Tibial nerve (tissue), 4 donors: ENCODE results near the gene TGM2. TPM values are rescaled to one million over a fixed set of nuclear protein-coding genes. Genes with fewer than 3 reads are reported as not detected.

Experiments used
- DNase-seq, 2 donors: peaks; one replicate each; pipeline ENCODE4 v3.0.0-alpha.2; 2019; ENCODE audit warnings: low spot score in 2 of 2
- H3K27ac ChIP-seq, 4 donors: fragments of 200-600 bp; sonication (generic) in 3 of 4; one replicate each; pipeline ENCODE4 v1.5.1; 2017 to 2019; ENCODE audit warnings: mild to moderate bottlenecking in 1 of 4
- H3K27me3 ChIP-seq, 2 donors: fragments of 200-600 bp; sonication (generic) in 1 of 2; one replicate each; pipeline versions ENCODE4 v1.5.1 to v1.6.0; 2017 to 2019
- H3K36me3 ChIP-seq, 3 donors: fragments of 200-600 bp; sonication (generic); one replicate each; pipeline ENCODE4 v1.5.1; 2018 to 2019
- H3K4me1 ChIP-seq, 4 donors: fragments of 200-600 bp; sonication (generic) in 3 of 4; one replicate each; pipeline ENCODE4 v1.5.1; 2017 to 2019
- H3K4me3 ChIP-seq, 4 donors: fragments of 200-600 bp; sonication (generic) in 3 of 4; one replicate each; pipeline ENCODE4 v1.5.1; 2017 to 2019; ENCODE audit warnings: mild to moderate bottlenecking in 1 of 4, moderate library complexity in 1 of 4
- H3K9me3 ChIP-seq, 4 donors: fragments of 200-600 bp; sonication (generic) in 3 of 4; one replicate each; pipeline ENCODE4 v1.5.1; 2017 to 2019
- CTCF ChIP-seq, 5 experiments: fragments of 200-600 bp in 3 of 5; fragments of 450-650 bp in 2 of 5; sonication (generic) in 3 of 5; IDR thresholded peaks; one replicate each; pipeline ENCODE4 v1.5.1; 2016 to 2019; ENCODE audit warnings: antibody characterized with exemption in 5 of 5, mild to moderate bottlenecking in 3 of 5, moderate library complexity in 2 of 5
- EP300 ChIP-seq, 2 donors: sonication (generic); formaldehyde crosslinking; IDR thresholded peaks; one replicate each; pipeline ENCODE4 v1.6.1; 2017; ENCODE audit warnings: antibody characterized with exemption in 2 of 2, mild to moderate bottlenecking in 1 of 2
- POLR2A ChIP-seq, 2 donors: fragments of 450-650 bp; IDR thresholded peaks; one replicate each; pipeline ENCODE4 v1.6.1; 2017; ENCODE audit warnings: antibody characterized with exemption in 2 of 2, mild to moderate bottlenecking in 2 of 2, moderate library complexity in 2 of 2
- WGBS, 2 donors: methylation state at CpG; one replicate each; pipeline ENCODE4 v1.1.5; 2018; 5-methylcytosine and 5-hydroxymethylcytosine counted together
- total RNA-seq, 4 donors: library from RNA; depleted of rRNA; stranded (reverse); fragments of >200 nt; gene quantifications; one replicate each; pipeline ENCODE4 v1.1.0, GENCODE V29; 2016

TGM2 gene
- total RNA-seq, 4 donors from 2014 or later: 17.0 to 87.6 (median 55.8) TPM

- Histone ChIP-seq H3K4me1 (peaks cover 0 to 56% (median 7%) of the 10 kb centered on the region in 4 donors), H3K9me3 (no peaks in the 10 kb centered on the region)
- WGBS, 2 donors: 72 to 75% methylated on average over 7 to 8 of the region's 8 CpGs
Measured at GRCh38 chr20:38168791-38169589, 3.9 kb upstream of the TGM2 start.

GRCh38 chr20:38167851-38168760 is 3.0 kb upstream of the TGM2 start:
- WGBS, 2 donors: 40 to 56% methylated on average over 6 to 7 of the region's 7 CpGs
- Histone ChIP-seq H3K4me1 (peaks cover 0 to 49% (median 4%) of the 10 kb centered on the region in 4 donors), H3K27me3 (no peaks in the 10 kb centered on the region), H3K4me3 (no peak overlapping the region), H3K9me3 (no peaks in the 10 kb centered on the region), H3K36me3 (no peaks in the 10 kb centered on the region), H3K27ac (peak overlapping the region in 2 of 4 donors; percentile 39 to 60)
- DNase-seq: peak in 1 of 2 donors; percentile 30
- no peak for TF ChIP-seq CTCF (IDR thresholded peaks at IDR 0.05)
- TF ChIP-seq EP300 (IDR thresholded peaks at IDR 0.05): peak in 1 of 2 donors; percentile 81

More at GRCh38 chr20:38168791-38169589, 3.9 kb upstream of the TGM2 start:
- no peaks in the 10 kb centered on the region for H3K27me3 ChIP-seq
- TF ChIP-seq CTCF (IDR thresholded peaks at IDR 0.05) (no peak), EP300 (IDR thresholded peaks at IDR 0.05) (no peak), POLR2A (IDR thresholded peaks at IDR 0.05) (no peak)
- no peaks in the 10 kb centered on the region for H3K36me3 ChIP-seq
- no peak for DNase-seq
- peak overlapping the region in 2 of 4 donors; percentile 39 to 60 for H3K27ac ChIP-seq
- H3K4me3 ChIP-seq: no peak overlapping the region

- H3K4me1 ChIP-seq: peaks cover 0 to 43% (median 3%) of the 10 kb centered on the region in 4 donors
- 94% methylated on average over 8 of the region's 8 CpGs for WGBS, 2 donors
- no peak overlapping the region for H3K27ac ChIP-seq
- no peak overlapping the region for H3K4me3 ChIP-seq
- TF ChIP-seq CTCF (IDR thresholded peaks at IDR 0.05) (no peak), EP300 (IDR thresholded peaks at IDR 0.05) (no peak), POLR2A (IDR thresholded peaks at IDR 0.05) (no peak)
- no peaks in the 10 kb centered on the region for H3K36me3 ChIP-seq
- DNase-seq: no peak
- H3K9me3 ChIP-seq: no peaks in the 10 kb centered on the region
- no peaks in the 10 kb centered on the region for H3K27me3 ChIP-seq
Measured at GRCh38 chr20:38167328-38167850, 2.3 kb upstream of the TGM2 start.

- peaks cover 0 to 43% (median 3%) of the 10 kb centered on the region in 4 donors for H3K4me1 ChIP-seq
- TF ChIP-seq CTCF (IDR thresholded peaks at IDR 0.05) (no peak), EP300 (IDR thresholded peaks at IDR 0.05) (no peak), POLR2A (IDR thresholded peaks at IDR 0.05) (no peak)
- H3K27me3 ChIP-seq: no peaks in the 10 kb centered on the region
- no peak overlapping the region for H3K27ac ChIP-seq
- WGBS, 2 donors: 57 to 71% methylated on average over 11 of the region's 11 CpGs
- H3K9me3 ChIP-seq: no peaks in the 10 kb centered on the region
- H3K36me3 ChIP-seq: no peaks in the 10 kb centered on the region
- no peak overlapping the region for H3K4me3 ChIP-seq
- no peak for DNase-seq
Measured at GRCh38 chr20:38166703-38167233, 1.7 kb upstream of the TGM2 start.
